GM04503 (cell line): Measurements from ENCODE around the gene TADA2B.
"Not testable (repeated sequence)": the region's sequence is repeated elsewhere in the genome, so short reads cannot be mapped to it uniquely, and the experiment has no call there.

Experiments
- DNase-seq: peaks from one replicate; pipeline ENCODE4 v3.0.0-alpha.2; 2012; ENCODE audit warnings: low read depth

Gene TADA2B

GRCh38 chr4:7060346-7061150 lies 17.4 kb downstream of the TADA2B start:
- no peak for DNase-seq

GRCh38 chr4:7061815-7062214 lies 18.6 kb downstream of the TADA2B start:
- DNase-seq: no peak

GRCh38 chr4:7062816-7063215 lies 19.6 kb downstream of the TADA2B start:
- DNase-seq: no peak

- DNase-seq: no peak
Observed at GRCh38 chr4:7063362-7063761, 20.2 kb downstream of the TADA2B start.

GRCh38 chr4:7066006-7066405 lies 22.8 kb downstream of the TADA2B start:
- no peak for DNase-seq

GRCh38 chr4:7066493-7066892 lies 23.3 kb downstream of the TADA2B start:
- DNase-seq: no peak

GRCh38 chr4:7067126-7067451 lies 23.9 kb downstream of the TADA2B start:
- no peak for DNase-seq

- peak; percentile 98 for DNase-seq
Observed at GRCh38 chr4:7067452-7068278, 24.5 kb downstream of the TADA2B start, which contains the start of gene GRPEL1. GRPEL1 (minus strand) TSS chr4:7068064; CDS start chr4:7068032, 32 bp downstream.

GRCh38 chr4:7068279-7068842 lies 25.2 kb downstream of the TADA2B start:
- no peak for DNase-seq

- DNase-seq: no peak
Observed at GRCh38 chr4:7068883-7069282, 25.7 kb downstream of the TADA2B start.

GRCh38 chr4:7070729-7071511 lies 27.7 kb downstream of the TADA2B start:
- DNase-seq: no peak

GRCh38 chr4:7073059-7073458 lies 29.9 kb downstream of the TADA2B start:
- no peak for DNase-seq

- no peak for DNase-seq
Observed at GRCh38 chr4:7073526-7074390, 30.6 kb downstream of the TADA2B start.

- DNase-seq: no peak
Observed at GRCh38 chr4:7074426-7074825, 31.3 kb downstream of the TADA2B start.

- no peak for DNase-seq
Observed at GRCh38 chr4:7075962-7076695, 33.0 kb downstream of the TADA2B start.

- DNase-seq: no peak
Observed at GRCh38 chr4:7076696-7077082, 33.5 kb downstream of the TADA2B start.

GRCh38 chr4:7077371-7077770 lies 34.2 kb downstream of the TADA2B start:
- no peak for DNase-seq

- DNase-seq: no peak
Observed at GRCh38 chr4:7078025-7078424, 34.9 kb downstream of the TADA2B start.

- not testable (repeated sequence) for DNase-seq
Observed at GRCh38 chr4:7079483-7079882, 36.3 kb downstream of the TADA2B start.

- not testable (repeated sequence) for DNase-seq
Observed at GRCh38 chr4:7079909-7080308, 36.7 kb downstream of the TADA2B start.
